Activated CD4-positive, alpha-beta memory T cell treated with anti-CD3 and anti-CD28 coated beads for 36 hours (primary cell): ENCODE measurements around the gene ARNT2. TPM values are rescaled to one million over a fixed set of nuclear protein-coding genes. Genes with fewer than 3 reads are reported as not detected.

Source experiments
- CTCF ChIA-PET: fragments of 350-600 bp; sonication (Branson Sonifier 250); formaldehyde crosslinking; loops from one replicate; lab custom pipeline; 2021; ENCODE audit warnings: antibody characterized with exemption, inconsistent platforms; lab: Charles Lee
- POLR2A ChIA-PET: fragments of 350-600 bp; sonication (Branson Sonifier 250); formaldehyde crosslinking; loops from one replicate; lab custom pipeline; 2021; ENCODE audit warnings: antibody characterized with exemption; lab: Charles Lee
- DNase-seq: peaks from one replicate; pipeline ENCODE4 v3.0.0-alpha.2; 2020
- H3K27ac Mint-ChIP-seq: one replicate; pipeline ENCODE4 v1.8.0; 2021; ENCODE audit warnings: mixed read lengths
- H3K27me3 Mint-ChIP-seq: one replicate; pipeline ENCODE4 v1.8.0; 2021; ENCODE audit warnings: mixed read lengths
- H3K36me3 Mint-ChIP-seq: one replicate; pipeline ENCODE4 v1.8.0; 2021; ENCODE audit warnings: mixed read lengths
- H3K4me1 Mint-ChIP-seq: one replicate; pipeline ENCODE4 v1.8.0; 2021; ENCODE audit warnings: low read depth, mixed read lengths
- H3K4me3 Mint-ChIP-seq: one replicate; pipeline ENCODE4 v1.8.0; 2021; ENCODE audit warnings: mild to moderate bottlenecking, mixed read lengths
- H3K9me3 Mint-ChIP-seq: one replicate; pipeline ENCODE4 v1.8.0; 2021; ENCODE audit warnings: mixed read lengths
- intact Hi-C: fragments of 100-400 bp; cut with micrococcal nuclease; formaldehyde crosslinking; loops from one replicate; pipeline ENCODE4 v1.15.1; 2023
- total RNA-seq, 2 experiments: library from RNA; stranded (reverse); gene quantifications; one replicate each; pipeline ENCODE4 v1.2.3, GENCODE V29; 2021

Gene ARNT2
- total RNA-seq, 2 experiments from 2014 or later = 0.10 to 0.38 TPM

DNA sequence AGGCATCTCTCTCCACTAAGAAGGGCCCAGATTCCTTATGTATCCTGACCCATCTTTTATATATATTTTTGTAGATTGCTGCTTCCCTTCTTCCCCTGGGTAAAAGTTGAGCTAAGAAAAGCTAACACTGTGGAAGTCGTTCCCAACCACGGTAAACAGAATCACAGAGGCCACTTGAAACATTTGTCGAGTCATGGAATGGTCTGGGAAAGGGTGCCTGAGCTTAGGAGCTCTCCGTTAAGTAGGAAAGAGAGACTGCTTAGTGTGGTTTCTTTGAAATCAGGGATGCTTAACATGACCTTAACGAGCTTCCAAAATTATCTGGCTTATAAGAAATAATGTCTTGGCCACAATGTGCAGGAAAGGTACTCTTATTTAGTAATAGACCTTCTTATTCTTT, 45.6 kb downstream of the ARNT2 start:
- peaks cover 4% of the 10 kb centered on the region for H3K27me3 Mint-ChIP-seq
- no peak overlapping the region for H3K4me3 Mint-ChIP-seq
- ChIA-PET CTCF (interaction anchor here (0.6 to 1.7 kb wide), 4 partner anchors 9 to 520 kb away, joined by 3 to 7 read pairs (median 5); no protein-coding TSS in a partner anchor), POLR2A (interaction anchor here (0.5 kb wide), 1 partner anchor 73 kb away, joined by 3 read pairs; no protein-coding TSS in a partner anchor)
- H3K4me1 Mint-ChIP-seq = no peaks in the 10 kb centered on the region
- H3K9me3 Mint-ChIP-seq = no peaks in the 10 kb centered on the region
- H3K27ac Mint-ChIP-seq = no peak overlapping the region
- DNase-seq = no peak
- no peaks in the 10 kb centered on the region for H3K36me3 Mint-ChIP-seq
- intact Hi-C loops = no loop called here

DNA sequence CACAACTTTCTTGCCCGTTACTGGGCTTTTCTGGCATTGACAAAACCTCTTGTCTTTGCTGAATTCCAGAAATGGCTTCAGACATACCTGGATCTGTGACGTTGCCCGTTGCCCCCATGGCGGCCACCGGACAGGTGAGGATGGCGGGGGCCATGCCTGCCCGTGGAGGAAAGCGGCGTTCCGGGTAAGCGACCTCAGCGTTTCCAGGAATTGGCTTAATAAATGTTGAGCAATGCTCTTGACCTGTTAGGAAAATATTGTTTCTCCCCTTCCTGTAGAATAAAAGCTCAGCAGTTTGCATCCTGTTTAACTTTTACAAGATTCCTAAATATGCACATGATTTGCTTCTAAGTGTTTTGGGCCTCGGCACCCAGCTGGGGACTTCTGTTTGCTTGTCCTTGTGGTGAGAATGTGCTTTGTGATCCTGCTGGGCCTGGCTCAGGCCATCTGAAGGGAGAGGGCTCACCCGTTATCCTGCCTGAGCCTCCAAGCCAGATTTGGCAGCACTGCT, 46.7 kb downstream of the ARNT2 start:
- Mint-ChIP-seq H3K4me3 (no peak overlapping the region), H3K27ac (no peak overlapping the region), H3K36me3 (no peaks in the 10 kb centered on the region), H3K4me1 (peaks cover 5% of the 10 kb centered on the region), H3K27me3 (peaks cover 12% of the 10 kb centered on the region), H3K9me3 (no peaks in the 10 kb centered on the region)
- DNase-seq = no peak
- ChIA-PET CTCF (interaction anchor here (1.2 to 7.7 kb wide), 3 partner anchors 326 to 816 kb away, joined by 5 to 95 read pairs (median 7); no protein-coding TSS in a partner anchor), POLR2A (no interaction called here)
- intact Hi-C loops = no loop called here

- intact Hi-C loops = no loop called here
- no peak for DNase-seq
- no peaks in the 10 kb centered on the region for H3K36me3 Mint-ChIP-seq
- H3K27me3 Mint-ChIP-seq = peaks cover 12% of the 10 kb centered on the region
- CTCF ChIA-PET = interaction anchor here (0.9 to 7.7 kb wide), 2 partner anchors 324 to 814 kb away, joined by 3 to 95 read pairs; no protein-coding TSS in a partner anchor
- POLR2A ChIA-PET = no interaction called here
- H3K27ac Mint-ChIP-seq = no peak overlapping the region
- no peaks in the 10 kb centered on the region for H3K9me3 Mint-ChIP-seq
- H3K4me1 Mint-ChIP-seq = peaks cover 5% of the 10 kb centered on the region
- no peak overlapping the region for H3K4me3 Mint-ChIP-seq
Measured at GRCh38 chr15:80452166-80452565, 48.0 kb downstream of the ARNT2 start.

DNA sequence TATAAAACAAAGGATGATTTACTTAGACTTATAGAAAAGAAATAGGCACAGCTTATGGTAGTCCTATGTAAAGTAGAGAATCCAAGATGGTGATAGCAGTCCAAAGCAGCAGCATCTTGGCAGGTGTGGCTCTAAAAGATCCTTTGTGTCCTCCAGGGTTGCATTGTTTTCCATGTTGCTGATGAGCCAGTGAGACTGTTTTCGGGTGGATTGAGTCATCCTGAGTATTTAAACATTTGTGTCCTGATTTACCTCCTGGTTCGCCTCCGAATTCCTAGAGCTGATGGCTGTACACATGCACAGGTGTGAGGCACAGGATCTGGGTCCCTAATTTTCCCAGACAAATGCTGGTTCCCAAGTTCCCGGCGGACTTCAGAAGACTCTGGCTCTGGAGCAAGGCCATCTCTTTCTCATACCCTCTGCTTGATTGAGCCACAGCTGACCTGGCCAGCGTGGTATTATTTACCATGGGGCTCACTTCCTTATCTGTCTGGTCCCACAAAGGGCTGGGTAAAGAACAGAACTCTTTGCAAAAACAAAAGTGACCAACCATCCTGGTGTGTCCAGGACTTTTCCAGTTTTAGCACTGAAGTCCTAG, 51.0 kb downstream of the ARNT2 start:
- no peak for DNase-seq
- Mint-ChIP-seq H3K27me3 (peaks cover 12% of the 10 kb centered on the region), H3K27ac (no peak overlapping the region), H3K4me1 (peaks cover 5% of the 10 kb centered on the region), H3K4me3 (no peak overlapping the region), H3K36me3 (no peaks in the 10 kb centered on the region), H3K9me3 (no peaks in the 10 kb centered on the region)
- intact Hi-C loops = loop anchor here (1.0 to 5.0 kb wide), 4 partner anchors 112 to 515 kb away; partner anchors contain the start of gene CEMIP
- ChIA-PET CTCF (interaction anchor here (1.0 to 7.7 kb wide), 14 partner anchors 13 to 811 kb away, joined by 3 to 95 read pairs (median 4); partner anchors contain the start of gene CEMIP), POLR2A (no interaction called here)

- intact Hi-C loops = loop anchor here (1.0 to 5.0 kb wide), 6 partner anchors 111 to 811 kb away; partner anchors contain the start of gene CEMIP
Measured at GRCh38 chr15:80455668-80456442, 51.7 kb downstream of the ARNT2 start.

DNA sequence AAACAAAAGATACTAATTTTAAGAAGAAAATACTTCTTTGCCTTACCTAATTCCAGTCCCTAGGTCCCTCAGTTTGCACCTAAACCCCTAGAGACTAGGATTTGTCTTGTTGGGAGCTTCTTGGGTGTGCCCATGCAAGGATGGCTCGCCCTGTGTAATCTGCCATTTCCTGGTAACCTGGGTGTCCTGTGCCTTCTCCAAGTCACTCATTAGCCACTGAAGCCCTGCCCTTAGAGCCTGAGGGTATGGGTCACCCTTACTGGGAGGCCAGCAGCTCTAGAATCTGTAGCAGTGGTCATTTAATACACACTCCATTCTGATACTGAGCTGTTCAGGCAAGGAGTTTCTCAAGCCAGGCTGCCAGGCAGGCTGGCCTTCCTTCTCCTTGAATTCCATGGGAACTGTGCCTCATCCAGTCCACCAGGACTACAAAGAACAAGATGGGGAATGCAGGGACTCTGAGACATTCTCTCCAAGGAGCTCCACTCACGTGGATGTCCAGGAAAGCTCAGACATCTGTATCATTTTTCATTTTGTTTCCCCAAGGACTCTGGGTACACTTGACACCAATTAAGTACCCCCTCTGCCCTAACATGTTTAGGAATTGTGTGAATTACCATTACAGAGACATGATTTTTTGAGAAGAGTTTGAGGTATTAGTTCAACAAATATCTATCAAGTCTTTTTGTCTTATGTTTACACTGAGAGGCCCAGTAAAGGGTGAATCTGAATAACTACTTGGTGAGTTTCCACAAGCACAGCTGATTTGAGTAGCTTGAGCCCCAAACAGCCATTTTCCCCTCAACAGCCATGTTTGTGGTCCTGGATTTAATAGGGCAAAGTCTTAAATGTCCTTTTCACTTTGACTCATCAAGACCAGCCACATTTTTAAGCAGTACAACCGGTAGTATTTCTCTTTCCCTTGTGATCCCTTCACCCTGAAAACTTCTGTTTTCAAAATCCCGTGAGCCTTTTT, 52.6 kb downstream of the ARNT2 start:
- POLR2A ChIA-PET = no interaction called here
- intact Hi-C loops = loop anchor here (1.0 to 5.0 kb wide), 4 partner anchors 110 to 810 kb away; no protein-coding TSS in a partner anchor
- Mint-ChIP-seq H3K4me3 (no peak overlapping the region), H3K4me1 (peaks cover 5% of the 10 kb centered on the region), H3K9me3 (no peaks in the 10 kb centered on the region), H3K27me3 (peaks cover 10% of the 10 kb centered on the region), H3K27ac (no peak overlapping the region), H3K36me3 (no peaks in the 10 kb centered on the region)
- CTCF ChIA-PET = interaction anchor here (0.6 to 7.7 kb wide), 15 partner anchors 33 to 809 kb away, joined by 3 to 95 read pairs (median 3); partner anchors contain the start of gene CEMIP
- no peak for DNase-seq

More at GRCh38 chr15:80455668-80456442, 51.7 kb downstream of the ARNT2 start:
- Mint-ChIP-seq H3K4me3 (no peak overlapping the region), H3K9me3 (no peaks in the 10 kb centered on the region), H3K36me3 (no peaks in the 10 kb centered on the region), H3K4me1 (peaks cover 5% of the 10 kb centered on the region), H3K27me3 (peaks cover 12% of the 10 kb centered on the region), H3K27ac (no peak overlapping the region)
- ChIA-PET POLR2A (no interaction called here), CTCF (interaction anchor here (0.6 to 7.7 kb wide), 18 partner anchors 33 to 810 kb away, joined by 3 to 95 read pairs (median 3); partner anchors contain the start of gene CEMIP)
- peak; percentile 67 for DNase-seq

DNA sequence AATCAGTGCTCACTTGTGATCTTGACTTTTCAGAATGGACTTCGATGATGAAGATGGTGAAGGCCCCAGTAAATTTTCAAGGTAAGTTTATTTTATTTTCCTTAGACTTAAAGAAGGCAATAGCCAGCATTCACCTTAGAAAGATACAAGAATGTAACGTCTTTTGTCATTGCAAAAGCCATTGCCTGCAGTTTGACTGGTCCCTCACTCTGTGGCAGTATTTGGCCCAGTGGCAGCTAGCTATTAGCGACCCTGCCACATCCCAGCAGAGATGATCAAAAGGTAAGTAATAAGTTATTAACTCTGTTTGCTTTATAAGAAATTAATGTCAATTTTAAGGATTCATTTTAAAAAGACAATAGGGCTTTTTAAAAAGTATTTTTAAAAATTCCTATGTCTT, 53.7 kb downstream of the ARNT2 start:
- H3K27ac Mint-ChIP-seq = no peak overlapping the region
- H3K36me3 Mint-ChIP-seq = no peaks in the 10 kb centered on the region
- DNase-seq = no peak
- POLR2A ChIA-PET = no interaction called here
- peaks cover 10% of the 10 kb centered on the region for H3K27me3 Mint-ChIP-seq
- H3K4me1 Mint-ChIP-seq = peaks cover 5% of the 10 kb centered on the region
- CTCF ChIA-PET = interaction anchor here (1.2 to 7.7 kb wide), 2 partner anchors 319 to 512 kb away, joined by 4 to 95 read pairs; no protein-coding TSS in a partner anchor
- no peak overlapping the region for H3K4me3 Mint-ChIP-seq
- intact Hi-C loops = loop anchor here (2.0 to 5.0 kb wide), 3 partner anchors 109 to 809 kb away; no protein-coding TSS in a partner anchor
- H3K9me3 Mint-ChIP-seq = no peaks in the 10 kb centered on the region

GRCh38 chr15:80458580-80458979, 54.4 kb downstream of the ARNT2 start:
- DNase-seq = no peak
- ChIA-PET POLR2A (no interaction called here), CTCF (interaction anchor here (1.2 to 7.7 kb wide), 4 partner anchors 9 to 511 kb away, joined by 4 to 95 read pairs (median 8); no protein-coding TSS in a partner anchor)
- Mint-ChIP-seq H3K4me1 (peaks cover 5% of the 10 kb centered on the region), H3K27me3 (peaks cover 10% of the 10 kb centered on the region), H3K27ac (no peak overlapping the region), H3K36me3 (no peaks in the 10 kb centered on the region), H3K9me3 (no peaks in the 10 kb centered on the region), H3K4me3 (no peak overlapping the region)
- intact Hi-C loops = loop anchor here (5.0 kb wide), 2 partner anchors 109 to 234 kb away; no protein-coding TSS in a partner anchor

DNA sequence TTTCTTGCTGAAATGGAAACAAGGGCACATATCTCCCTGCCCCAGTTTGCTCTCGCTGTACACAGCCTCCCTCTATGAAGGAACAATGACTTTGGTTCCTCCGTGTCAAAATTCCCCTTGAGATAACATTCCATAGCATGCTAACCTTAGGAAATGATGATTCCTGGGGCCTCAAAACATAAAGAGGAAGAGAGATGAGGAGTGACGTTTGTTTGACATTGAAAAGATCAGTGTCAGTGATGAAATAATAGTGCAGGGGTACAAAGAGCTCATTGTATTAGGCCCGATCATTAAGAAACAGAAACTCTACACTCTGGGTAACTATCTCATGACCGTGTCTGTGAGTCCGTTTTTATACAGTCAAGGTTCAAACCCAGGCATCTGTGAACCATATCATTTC, 55.2 kb downstream of the ARNT2 start:
- H3K36me3 Mint-ChIP-seq = no peaks in the 10 kb centered on the region
- ChIA-PET CTCF (interaction anchor here (0.9 to 2.2 kb wide), 3 partner anchors 10 to 320 kb away, joined by 3 to 12 read pairs (median 5); partner anchors contain the start of gene CEMIP), POLR2A (no interaction called here)
- intact Hi-C loops = loop anchor here (5.0 kb wide), 2 partner anchors 108 to 233 kb away; no protein-coding TSS in a partner anchor
- no peak overlapping the region for H3K4me3 Mint-ChIP-seq
- H3K27me3 Mint-ChIP-seq = peaks cover 8% of the 10 kb centered on the region
- peaks cover 5% of the 10 kb centered on the region for H3K4me1 Mint-ChIP-seq
- DNase-seq = no peak
- H3K9me3 Mint-ChIP-seq = no peaks in the 10 kb centered on the region
- no peak overlapping the region for H3K27ac Mint-ChIP-seq

DNA sequence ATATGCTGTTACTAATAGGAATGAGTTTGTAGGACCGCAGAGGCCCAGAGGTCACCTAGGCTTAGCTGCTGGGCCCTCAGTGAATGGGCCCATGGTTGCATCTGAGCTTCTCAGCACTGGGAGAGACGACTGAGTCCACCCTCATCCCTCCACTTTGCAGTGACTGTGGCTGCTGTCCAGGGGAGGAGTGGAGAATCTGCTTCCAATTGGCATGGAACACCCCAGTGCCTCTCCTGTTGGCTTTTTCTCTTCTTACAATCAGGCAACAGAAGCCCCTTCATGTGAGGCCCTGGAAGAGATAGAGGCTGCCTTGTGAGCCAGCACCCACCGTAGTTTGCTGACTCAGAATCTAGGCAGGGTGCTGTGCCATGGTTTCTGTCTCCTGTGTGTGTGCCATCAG, 55.6 kb downstream of the ARNT2 start:
- peaks cover 5% of the 10 kb centered on the region for H3K4me1 Mint-ChIP-seq
- no peaks in the 10 kb centered on the region for H3K36me3 Mint-ChIP-seq
- H3K4me3 Mint-ChIP-seq = no peak overlapping the region
- POLR2A ChIA-PET = no interaction called here
- H3K9me3 Mint-ChIP-seq = no peaks in the 10 kb centered on the region
- DNase-seq = no peak
- CTCF ChIA-PET = interaction anchor here (0.9 to 2.2 kb wide), 3 partner anchors 10 to 320 kb away, joined by 3 to 12 read pairs (median 5); partner anchors contain the start of gene CEMIP
- no peak overlapping the region for H3K27ac Mint-ChIP-seq
- H3K27me3 Mint-ChIP-seq = peaks cover 8% of the 10 kb centered on the region
- intact Hi-C loops = loop anchor here (5.0 kb wide), 2 partner anchors 107 to 232 kb away; no protein-coding TSS in a partner anchor
